Gastrocnemius medialis (tissue), 4 donors: Measurements from ENCODE around the gene MAP1LC3B. TPM values are rescaled to one million over a fixed set of nuclear protein-coding genes. Genes with fewer than 3 reads are reported as not detected.

Source experiments
- ATAC-seq, 2 donors: fragments of 150-250 bp; one replicate each; pipeline ENCODE4 v1.9.1; 2016
- DNase-seq, 2 donors: peaks; one replicate each; pipeline ENCODE4 v3.0.0-alpha.2; 2019
- H3K27ac ChIP-seq, 4 donors: fragments of 200-600 bp; sonication (generic); 1 replicate in 1 of 4; 2 replicates in 3 of 4; pipeline ENCODE4 v1.5.1; 2016 to 2018; ENCODE audit warnings: mild to moderate bottlenecking in 2 of 4, moderate library complexity in 1 of 4
- H3K27me3 ChIP-seq, 3 donors: fragments of 200-600 bp; sonication (generic) in 2 of 3; 1 replicate in 1 of 3; 2 replicates in 2 of 3; pipeline versions ENCODE4 v1.5.1 to v1.6.0; 2016 to 2019; ENCODE audit warnings: mild to moderate bottlenecking in 1 of 3, moderate library complexity in 1 of 3
- H3K36me3 ChIP-seq, 2 donors: fragments of 200-600 bp; sonication (generic) in 1 of 2; one replicate each; pipeline ENCODE4 v1.5.1; 2017 to 2018
- H3K4me1 ChIP-seq, 2 donors: fragments of 200-600 bp; sonication (generic) in 1 of 2; one replicate each; pipeline ENCODE4 v1.5.1; 2016 to 2017; ENCODE audit warnings: mild to moderate bottlenecking in 2 of 2
- H3K4me3 ChIP-seq, 4 donors: fragments of 200-600 bp; sonication (generic) in 3 of 4; 1 replicate in 1 of 4; 2 replicates in 3 of 4; pipeline ENCODE4 v1.5.1; 2016 to 2019; ENCODE audit warnings: mild to moderate bottlenecking in 2 of 4
- H3K9me3 ChIP-seq, 3 donors: fragments of 200-600 bp; sonication (generic) in 2 of 3; 1 replicate in 1 of 3; 2 replicates in 2 of 3; pipeline ENCODE4 v1.5.1; 2016 to 2019
- POLR2A ChIP-seq, 2 donors: fragments of 450-650 bp; IDR thresholded peaks; one replicate each; pipeline ENCODE4 v1.6.1; 2017; ENCODE audit warnings: antibody characterized with exemption in 2 of 2, mild to moderate bottlenecking in 2 of 2, moderate library complexity in 2 of 2
- in situ Hi-C, 4 donors: fragments of 200-750 bp; cut with MboI; loops; one replicate each; pipeline versions ENCODE4 v1.15.0 to v1.8.0; 2017; ENCODE audit warnings: low sequenced_read_pairs in 4 of 4
- intact Hi-C: fragments of 100-400 bp; cut with DNase I; formaldehyde crosslinking; loops from one replicate; pipeline ENCODE4 v1.15.1; 2023; ENCODE audit warnings: low total_unique reads
- total RNA-seq, 4 donors: library from RNA; depleted of rRNA; stranded (reverse); fragments of >200 nt; gene quantifications; one replicate each; pipeline versions ENCODE4 v1.1.0 to v1.2.3, GENCODE V29; 2016
- TF ChIP-seq, protein P1 (sequence below), 5 experiments: fragments of 450-650 bp in 3 of 5; fragments of 200-600 bp in 2 of 5; sonication (generic) in 2 of 5; IDR thresholded peaks in 4 of 5; conservative IDR thresholded peaks in 1 of 5; 1 replicate in 4 of 5; 2 replicates in 1 of 5; pipeline ENCODE4 v1.5.1; 2016 to 2019; ENCODE audit warnings: antibody characterized with exemption in 5 of 5, mild to moderate bottlenecking in 3 of 5, moderate library complexity in 3 of 5

The MAP1LC3B gene
- total RNA-seq, 4 donors from 2014 or later = 76.3 to 165 (median 122) TPM

DNA sequence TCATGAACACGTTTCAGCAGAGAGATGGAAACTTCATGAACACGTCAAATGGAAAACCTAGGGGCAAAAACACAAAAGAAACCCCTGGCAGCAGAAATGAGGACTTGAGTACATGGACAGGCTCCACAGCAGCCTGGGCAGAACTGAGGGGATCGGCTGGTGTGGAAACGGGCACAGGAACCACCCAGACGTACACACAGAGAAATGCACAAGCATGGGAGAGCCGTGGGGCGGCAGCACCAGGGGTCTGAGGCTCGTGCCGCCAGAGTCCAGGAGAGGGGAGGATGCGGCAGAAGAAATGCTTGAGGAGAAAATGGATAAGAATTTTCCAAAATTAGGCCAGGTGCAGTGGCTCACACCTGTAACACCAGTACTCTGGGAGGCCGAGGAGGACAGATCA is 30.0 kb downstream of the MAP1LC3B start:
- intact Hi-C loops (no loop called here), in situ Hi-C loops (loop anchor here in 3 of 4 donors (10.0 to 25.0 kb wide), 2 partner anchors 213 to 215 kb away; no protein-coding TSS in a partner anchor)
- no peak for ATAC-seq
- no peaks in the 10 kb centered on the region for H3K4me1 ChIP-seq
- H3K4me3 ChIP-seq = no peak overlapping the region
- no peak for TF ChIP-seq POLR2A (IDR thresholded peaks at IDR 0.05)
- DNase-seq = no peak
- peaks cover 0 to 13% of the 10 kb centered on the region in 2 donors for H3K36me3 ChIP-seq
- no peaks in the 10 kb centered on the region for H3K27me3 ChIP-seq
- H3K27ac ChIP-seq = no peak overlapping the region
- H3K9me3 ChIP-seq = no peaks in the 10 kb centered on the region

DNA sequence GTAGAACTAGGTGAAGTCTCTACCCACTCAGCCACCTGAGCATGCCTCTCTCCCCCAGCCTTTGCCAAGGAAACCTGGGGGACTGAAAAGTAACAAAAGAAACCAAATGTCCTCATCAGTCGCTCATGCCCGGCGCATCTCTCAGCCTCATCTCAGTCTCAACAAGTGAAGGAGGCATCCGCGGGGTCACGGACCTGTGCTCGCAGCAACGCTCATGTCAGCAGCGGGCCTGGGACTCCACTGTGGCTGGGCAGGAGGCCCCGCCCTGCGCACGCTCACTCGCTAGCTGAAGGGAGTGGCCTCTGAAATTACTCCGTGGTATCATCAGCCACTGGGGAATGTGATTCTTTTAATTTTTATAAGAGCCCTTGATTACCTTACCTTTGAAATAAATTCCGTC is 31.3 kb downstream of the MAP1LC3B start:
- no peaks in the 10 kb centered on the region for H3K9me3 ChIP-seq
- H3K36me3 ChIP-seq = peaks cover 0 to 11% of the 10 kb centered on the region in 2 donors
- in situ Hi-C loops = loop anchor here in 3 of 4 donors (10.0 to 25.0 kb wide), 2 partner anchors 211 to 214 kb away; no protein-coding TSS in a partner anchor
- DNase-seq (no peak), ATAC-seq (no peak)
- no peak overlapping the region for H3K4me3 ChIP-seq
- TF ChIP-seq POLR2A (IDR thresholded peaks at IDR 0.05) = no peak
- H3K27ac ChIP-seq = no peak overlapping the region
- no peaks in the 10 kb centered on the region for H3K4me1 ChIP-seq
- intact Hi-C loops = no loop called here
- no peaks in the 10 kb centered on the region for H3K27me3 ChIP-seq

DNA sequence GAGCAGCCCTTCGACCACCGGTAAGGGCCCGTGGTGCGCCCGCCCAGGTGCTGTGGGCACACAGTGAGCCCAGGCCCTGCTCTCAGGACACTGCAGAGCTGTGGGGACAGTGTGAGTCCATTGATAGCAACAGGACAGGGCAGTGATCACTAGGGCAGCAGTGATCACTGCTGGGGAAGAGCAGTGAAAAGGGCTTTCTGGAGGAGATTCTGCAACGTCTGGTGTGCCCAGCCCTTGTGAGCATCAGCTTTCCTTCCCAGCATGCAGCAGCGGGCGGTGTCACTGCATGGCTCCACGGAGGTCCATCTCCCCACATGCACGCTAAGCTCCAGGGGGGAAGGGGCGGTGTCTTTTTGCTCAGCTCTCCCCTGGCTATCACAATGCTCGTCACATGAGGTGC is 32.1 kb downstream of the MAP1LC3B start:
- Histone ChIP-seq H3K27ac (no peak overlapping the region), H3K4me3 (no peak overlapping the region), H3K9me3 (no peaks in the 10 kb centered on the region), H3K4me1 (no peaks in the 10 kb centered on the region), H3K36me3 (peaks cover 0 to 7% of the 10 kb centered on the region in 2 donors), H3K27me3 (no peaks in the 10 kb centered on the region)
- intact Hi-C loops (no loop called here), in situ Hi-C loops (loop anchor here in 3 of 4 donors (10.0 to 25.0 kb wide), 2 partner anchors 211 to 213 kb away; no protein-coding TSS in a partner anchor)
- TF ChIP-seq POLR2A (IDR thresholded peaks at IDR 0.05) = no peak
- TF ChIP-seq, protein P1, sequence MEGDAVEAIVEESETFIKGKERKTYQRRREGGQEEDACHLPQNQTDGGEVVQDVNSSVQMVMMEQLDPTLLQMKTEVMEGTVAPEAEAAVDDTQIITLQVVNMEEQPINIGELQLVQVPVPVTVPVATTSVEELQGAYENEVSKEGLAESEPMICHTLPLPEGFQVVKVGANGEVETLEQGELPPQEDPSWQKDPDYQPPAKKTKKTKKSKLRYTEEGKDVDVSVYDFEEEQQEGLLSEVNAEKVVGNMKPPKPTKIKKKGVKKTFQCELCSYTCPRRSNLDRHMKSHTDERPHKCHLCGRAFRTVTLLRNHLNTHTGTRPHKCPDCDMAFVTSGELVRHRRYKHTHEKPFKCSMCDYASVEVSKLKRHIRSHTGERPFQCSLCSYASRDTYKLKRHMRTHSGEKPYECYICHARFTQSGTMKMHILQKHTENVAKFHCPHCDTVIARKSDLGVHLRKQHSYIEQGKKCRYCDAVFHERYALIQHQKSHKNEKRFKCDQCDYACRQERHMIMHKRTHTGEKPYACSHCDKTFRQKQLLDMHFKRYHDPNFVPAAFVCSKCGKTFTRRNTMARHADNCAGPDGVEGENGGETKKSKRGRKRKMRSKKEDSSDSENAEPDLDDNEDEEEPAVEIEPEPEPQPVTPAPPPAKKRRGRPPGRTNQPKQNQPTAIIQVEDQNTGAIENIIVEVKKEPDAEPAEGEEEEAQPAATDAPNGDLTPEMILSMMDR (IDR thresholded peaks at IDR 0.05 in 4 of 5, conservative IDR thresholded peaks at IDR 0.05 in 1 of 5) = no peak
- no peak for ATAC-seq
- no peak for DNase-seq

DNA sequence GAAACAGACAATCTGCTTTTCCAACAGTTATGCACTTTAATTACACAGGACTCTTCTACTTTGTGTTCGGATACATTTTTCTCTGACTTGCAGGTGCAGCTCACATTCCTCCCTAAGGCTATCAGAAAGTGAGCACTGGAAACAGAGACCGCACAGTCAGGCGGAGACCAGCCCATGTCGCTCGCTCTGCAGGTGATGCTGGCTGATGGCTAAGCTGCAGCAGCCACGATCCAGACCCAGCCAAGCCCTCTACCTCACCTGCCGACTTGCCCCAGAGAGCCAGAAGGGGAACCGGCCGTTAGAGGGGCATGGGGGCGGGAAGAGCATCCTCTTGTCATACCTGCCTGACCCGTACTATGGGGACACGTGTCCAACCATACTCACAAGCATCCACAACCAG is 33.8 kb downstream of the MAP1LC3B start:
- Histone ChIP-seq H3K4me3 (no peak overlapping the region), H3K27ac (no peak overlapping the region), H3K9me3 (no peaks in the 10 kb centered on the region), H3K27me3 (no peaks in the 10 kb centered on the region), H3K36me3 (peaks cover 0 to 7% of the 10 kb centered on the region in 2 donors), H3K4me1 (no peaks in the 10 kb centered on the region)
- no peak for ATAC-seq
- TF ChIP-seq, protein P1 (IDR thresholded peaks at IDR 0.05 in 4 of 5, conservative IDR thresholded peaks at IDR 0.05 in 1 of 5) = no peak
- no peak for TF ChIP-seq POLR2A (IDR thresholded peaks at IDR 0.05)
- intact Hi-C loops (no loop called here), in situ Hi-C loops (loop anchor here in 1 of 4 donors (10.0 kb wide), 1 partner anchor 209 kb away; no protein-coding TSS in a partner anchor)
- no peak for DNase-seq

DNA sequence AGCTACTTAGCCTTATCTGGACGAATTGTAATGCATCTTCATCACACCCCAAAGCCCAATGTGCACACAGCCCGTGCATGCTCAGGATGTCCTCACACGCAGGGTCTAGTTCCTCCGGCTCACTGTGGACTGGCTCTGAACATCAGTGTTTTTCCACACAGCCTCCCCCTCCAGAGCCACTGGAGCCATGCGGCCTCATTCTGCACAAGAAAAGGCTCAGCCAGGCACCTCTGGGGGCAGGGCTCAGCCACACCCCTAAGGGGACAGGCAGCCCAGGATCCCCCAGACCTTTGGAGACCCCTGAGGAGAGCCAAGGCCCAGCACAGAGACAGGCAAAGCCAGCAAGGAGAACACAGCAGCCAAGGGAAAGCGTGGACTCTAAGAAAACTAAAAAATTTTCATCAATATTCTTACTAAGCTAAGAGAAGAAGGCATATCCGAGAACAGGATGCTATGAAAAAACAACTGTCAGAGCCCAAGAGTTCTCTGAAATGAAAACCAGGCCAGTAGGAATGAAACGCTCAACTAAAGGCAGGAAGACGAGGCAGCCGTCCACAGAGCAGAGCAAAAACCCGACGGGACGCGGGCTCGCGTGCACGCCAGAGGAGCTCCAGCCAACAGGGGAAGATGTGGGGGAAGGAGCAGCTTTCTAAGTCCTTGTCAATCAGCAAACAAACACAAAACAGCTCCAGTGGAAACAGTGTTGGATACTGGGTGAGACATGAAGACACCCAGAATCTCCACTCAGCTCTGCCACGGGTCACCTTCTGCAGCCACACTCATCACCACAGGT is 34.5 kb downstream of the MAP1LC3B start:
- in situ Hi-C loops = loop anchor here in 1 of 4 donors (10.0 kb wide), 1 partner anchor 208 kb away; no protein-coding TSS in a partner anchor

More for the DNA sequence above, 34.5 kb downstream of the MAP1LC3B start:
- H3K36me3 ChIP-seq = peaks cover 0 to 7% of the 10 kb centered on the region in 2 donors
- H3K9me3 ChIP-seq = no peaks in the 10 kb centered on the region
- DNase-seq (no peak), ATAC-seq (no peak)
- intact Hi-C loops = no loop called here
- no peaks in the 10 kb centered on the region for H3K27me3 ChIP-seq
- no peak for TF ChIP-seq POLR2A (IDR thresholded peaks at IDR 0.05)
- TF ChIP-seq, protein P1 (IDR thresholded peaks at IDR 0.05 in 4 of 5, conservative IDR thresholded peaks at IDR 0.05 in 1 of 5) = no peak
- no peaks in the 10 kb centered on the region for H3K4me1 ChIP-seq
- no peak overlapping the region for H3K4me3 ChIP-seq
- H3K27ac ChIP-seq = no peak overlapping the region
